Activated CD4-positive, alpha-beta memory T cell treated with anti-CD3 and anti-CD28 coated beads, Interleukin-2, amount 10 ng/mL, durations not matched to agents 7 days and 5 days (primary cell): ENCODE data around the gene ATRAID. TPM values are rescaled to one million over a fixed set of nuclear protein-coding genes. Genes with fewer than 3 reads are reported as not detected.
"Not testable (repeated sequence)": the region's sequence is repeated elsewhere in the genome, so short reads cannot be mapped to it uniquely, and the experiment has no call there.

ENCODE experiments used
- CTCF ChIA-PET: fragments of 350-600 bp; sonication (Branson Sonifier 250); formaldehyde crosslinking; loops from one replicate; lab custom pipeline; 2021; ENCODE audit warnings: antibody characterized with exemption, inconsistent platforms; lab: Charles Lee
- POLR2A ChIA-PET: fragments of 350-600 bp; sonication (Branson Sonifier 250); formaldehyde crosslinking; loops from one replicate; lab custom pipeline; 2021; ENCODE audit warnings: antibody characterized with exemption; lab: Charles Lee
- DNase-seq: peaks from one replicate; pipeline ENCODE4 v3.0.0-alpha.2; 2020
- H3K27ac Mint-ChIP-seq: one replicate; pipeline ENCODE4 v1.8.0; 2021; ENCODE audit warnings: mild to moderate bottlenecking, mixed read lengths
- H3K27me3 Mint-ChIP-seq: one replicate; pipeline ENCODE4 v1.8.0; 2021; ENCODE audit warnings: mixed read lengths
- H3K36me3 Mint-ChIP-seq: one replicate; pipeline ENCODE4 v1.8.0; 2021; ENCODE audit warnings: low read depth, mixed read lengths
- H3K4me1 Mint-ChIP-seq: one replicate; pipeline ENCODE4 v1.8.0; 2021; ENCODE audit warnings: mixed read lengths
- H3K4me3 Mint-ChIP-seq: one replicate; pipeline ENCODE4 v1.8.0; 2021; ENCODE audit warnings: mild to moderate bottlenecking, mixed read lengths
- H3K9me3 Mint-ChIP-seq: one replicate; pipeline ENCODE4 v1.8.0; 2021; ENCODE audit warnings: mixed read lengths
- total RNA-seq, 2 experiments: library from RNA; stranded (reverse); gene quantifications; one replicate each; pipeline ENCODE4 v1.2.3, GENCODE V29; 2021

Gene ATRAID
- 10 to 100 TPM; 94.9 to 97.8 TPM for total RNA-seq

- Mint-ChIP-seq H3K27me3 (no peaks in the 10 kb centered on the region), H3K9me3 (no peaks in the 10 kb centered on the region), H3K4me1 (peaks cover 50% of the 10 kb centered on the region), H3K4me3 (peak within 1 kb of the TSS; percentile 96), H3K36me3 (peaks cover 34% of the 10 kb centered on the region), H3K27ac (peak within 1 kb of the TSS; percentile 96)
- POLR2A ChIA-PET = interaction anchor here (0.7 to 3.2 kb wide), 15 partner anchors 8 to 452 kb away, joined by 3 to 17 read pairs (median 4); partner anchors contain the start of genes ABHD1, AGBL5, MPV17 and OST4
- CTCF ChIA-PET = interaction anchor here (1.3 to 2.3 kb wide), 3 partner anchors 68 to 125 kb away, joined by 3 to 7 read pairs (median 6); partner anchors contain the start of gene KHK
- DNase-seq = peak; percentile 92
These were observed at the start of gene ATRAID, which contains the start of gene SLC5A6 for GRCh38 chr2:27211943-27212625. TSS of gene ATRAID (plus strand) at chr2:27212041. CDS start at chr2:27212369, 328 bp downstream. TSS of gene SLC5A6 (minus strand) at chr2:27212268. CDS start at chr2:27207650, 4,618 bp downstream.

DNA sequence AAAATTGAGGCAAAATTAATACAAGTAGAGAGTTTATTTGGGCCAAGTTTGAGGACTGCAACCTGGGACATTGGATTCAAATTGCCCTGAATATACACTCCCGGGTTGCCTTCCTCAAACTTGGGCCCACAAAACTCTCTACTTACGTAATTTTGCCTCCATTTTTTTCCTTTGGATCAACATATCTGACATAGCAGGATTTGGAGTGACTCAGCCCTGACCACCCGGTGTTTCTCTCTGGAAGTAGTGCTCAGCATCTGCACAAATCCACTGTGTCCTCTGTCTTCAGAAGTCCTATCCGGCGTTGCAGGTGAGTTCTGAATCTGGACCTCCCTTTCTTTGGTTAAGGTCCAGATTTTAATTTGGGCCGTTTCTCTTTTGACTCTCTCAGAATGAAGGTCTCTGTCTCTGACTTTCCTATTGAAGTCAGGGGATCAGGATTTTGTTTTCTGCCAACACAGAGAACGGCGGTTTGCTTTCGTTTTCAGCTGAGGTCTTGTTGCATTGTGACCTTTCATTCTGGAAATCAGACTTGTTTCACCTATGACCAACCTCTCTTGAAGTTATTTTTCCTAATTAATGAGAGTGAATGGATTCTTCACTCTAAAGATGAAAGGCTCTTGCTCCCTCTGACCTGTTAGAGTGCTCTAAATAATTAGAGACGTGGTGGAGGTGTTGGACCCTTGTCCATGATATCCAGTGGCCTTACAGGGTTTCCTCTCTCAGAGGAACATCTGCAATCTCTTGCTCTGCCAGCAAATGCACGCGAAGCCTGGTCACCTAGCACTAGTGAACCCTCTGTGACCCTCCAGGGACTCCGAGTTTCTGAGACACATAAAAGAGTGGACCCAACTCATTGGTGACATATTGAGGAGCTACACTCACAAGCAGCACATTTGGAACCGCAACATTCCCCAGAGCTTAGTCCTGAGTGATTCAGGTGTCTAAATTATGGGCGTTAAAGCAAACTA is 49.4 kb upstream of the ATRAID start:
- Mint-ChIP-seq H3K4me3 (peak overlapping the region; percentile 27), H3K36me3 (no peaks in the 10 kb centered on the region), H3K27ac (no peak overlapping the region), H3K9me3 (no peaks in the 10 kb centered on the region), H3K4me1 (peaks cover 3% of the 10 kb centered on the region), H3K27me3 (peaks cover 5% of the 10 kb centered on the region)
- DNase-seq = no peak
- ChIA-PET POLR2A (interaction anchor here (0.6 kb wide), 1 partner anchor 59 kb away, joined by 3 read pairs; no protein-coding TSS in a partner anchor), CTCF (interaction anchor here (4.8 kb wide), 1 partner anchor 8 kb away, joined by 28 read pairs; no protein-coding TSS in a partner anchor)

DNA sequence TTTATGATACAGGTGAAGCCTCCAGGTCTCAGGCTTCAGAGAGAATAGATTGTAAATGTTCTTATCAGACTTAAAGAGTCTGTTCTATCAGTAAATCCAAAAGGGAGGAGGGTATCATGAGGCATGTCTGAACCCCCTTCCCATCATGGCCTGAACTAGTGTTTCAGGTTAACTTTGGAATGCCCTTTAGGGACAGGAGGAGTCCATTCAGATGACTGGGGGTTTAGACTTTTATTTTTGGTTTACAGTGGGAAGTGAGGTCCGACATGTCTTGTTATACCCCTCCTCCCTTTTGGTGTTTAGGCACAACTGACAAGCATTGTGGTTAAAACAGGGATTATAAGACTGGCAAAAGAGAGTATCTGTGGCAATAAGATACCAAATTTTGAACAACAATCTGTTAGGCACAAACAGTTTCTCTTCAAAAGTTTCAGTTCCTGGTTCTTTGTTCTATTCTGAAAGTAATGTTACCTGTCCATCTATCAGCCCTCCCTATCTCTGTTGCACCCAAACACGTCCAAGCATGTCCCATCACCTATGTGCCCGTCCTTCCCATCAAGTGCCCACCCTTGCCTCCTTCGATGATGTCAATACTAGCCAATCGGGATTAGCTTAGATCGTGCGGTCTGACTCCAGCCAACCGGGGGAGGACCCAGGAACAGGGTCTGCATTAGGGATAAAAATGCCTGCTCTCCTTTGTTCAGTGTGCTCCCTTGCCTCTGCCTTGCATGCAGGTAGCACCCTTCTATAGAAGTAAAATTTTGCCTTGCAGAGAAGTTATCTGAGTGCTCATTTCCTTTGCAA is 46.7 kb upstream of the ATRAID start:
- peaks cover 6% of the 10 kb centered on the region for H3K27me3 Mint-ChIP-seq

DNA sequence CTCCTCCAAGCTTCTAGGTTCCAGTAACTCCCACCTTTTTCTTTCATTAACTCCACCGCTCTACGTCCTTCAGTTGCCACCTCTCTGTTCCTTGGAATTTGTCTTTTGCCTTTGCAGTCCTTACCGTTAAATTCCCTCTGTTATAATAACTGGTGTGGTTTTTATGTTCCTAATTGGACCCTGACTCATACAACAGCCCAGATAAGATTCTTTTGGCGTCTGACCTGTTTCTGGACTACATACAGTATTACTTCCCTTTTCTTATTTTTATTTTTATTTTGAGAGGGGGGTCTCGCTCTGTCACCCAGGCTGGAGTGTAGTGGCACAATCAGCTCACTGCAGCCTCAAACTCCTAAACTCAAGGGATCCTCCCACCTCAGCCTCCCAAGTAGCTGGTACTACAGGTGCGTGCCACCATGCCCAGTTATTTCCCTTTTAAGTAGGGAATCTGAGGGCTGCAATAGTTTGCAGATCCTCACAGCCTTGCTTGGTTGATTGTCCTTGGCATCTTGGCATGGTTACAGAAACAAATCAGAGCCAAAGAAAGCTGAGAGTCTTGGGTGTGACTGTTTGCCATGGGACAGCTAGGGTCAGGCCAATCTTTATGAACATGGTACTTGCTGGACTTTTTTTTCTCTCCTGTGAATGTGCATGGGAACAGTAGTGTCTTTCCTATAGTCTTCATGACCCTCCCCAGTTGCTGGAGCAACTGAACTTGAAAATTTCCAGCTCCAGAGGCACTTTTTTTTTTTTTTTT is 41.1 kb upstream of the ATRAID start:
- no peak for DNase-seq
- CTCF ChIA-PET = interaction anchor here (1.0 to 3.2 kb wide), 13 partner anchors 11 to 259 kb away, joined by 3 to 28 read pairs (median 9); partner anchors contain the start of genes ABHD1 and PREB
- peaks cover 3% of the 10 kb centered on the region for H3K4me1 Mint-ChIP-seq
- H3K27me3 Mint-ChIP-seq = peaks cover 13% of the 10 kb centered on the region
- H3K27ac Mint-ChIP-seq = no peak overlapping the region
- no peak overlapping the region for H3K4me3 Mint-ChIP-seq
- no peaks in the 10 kb centered on the region for H3K36me3 Mint-ChIP-seq
- POLR2A ChIA-PET = no interaction called here
- no peaks in the 10 kb centered on the region for H3K9me3 Mint-ChIP-seq

More for the DNA sequence above, 46.7 kb upstream of the ATRAID start:
- no peaks in the 10 kb centered on the region for H3K9me3 Mint-ChIP-seq
- POLR2A ChIA-PET = no interaction called here
- CTCF ChIA-PET = interaction anchor here (1.1 to 1.5 kb wide), 2 partner anchors 69 to 138 kb away, joined by 3 to 5 read pairs; no protein-coding TSS in a partner anchor
- H3K36me3 Mint-ChIP-seq = no peaks in the 10 kb centered on the region
- no peak overlapping the region for H3K27ac Mint-ChIP-seq
- no peak for DNase-seq
- H3K4me1 Mint-ChIP-seq = peaks cover 5% of the 10 kb centered on the region
- no peak overlapping the region for H3K4me3 Mint-ChIP-seq

DNA sequence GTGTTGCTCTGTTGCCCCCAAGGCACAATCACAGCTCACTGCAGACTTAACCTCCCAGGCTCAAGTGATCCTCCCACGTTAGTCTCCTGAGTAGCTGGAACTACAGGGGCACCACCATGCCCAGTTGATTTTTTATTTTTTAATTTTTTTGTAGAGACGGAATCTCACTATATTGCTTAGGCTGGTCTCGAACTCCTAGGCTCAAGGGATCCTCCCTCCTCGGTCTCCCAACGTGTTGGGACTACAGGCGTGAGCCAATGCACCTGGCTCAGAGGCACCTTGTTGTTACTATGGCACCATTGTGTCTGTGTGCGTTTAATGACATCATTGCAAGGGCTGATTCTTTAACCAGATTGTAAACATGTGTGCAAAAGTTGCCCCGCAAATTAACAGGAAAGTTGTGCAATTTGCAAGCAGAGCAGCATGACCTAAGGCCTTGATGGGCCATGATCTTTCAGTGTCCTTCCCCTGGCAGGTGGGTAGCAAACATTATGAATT is 40.4 kb upstream of the ATRAID start:
- peaks cover 3% of the 10 kb centered on the region for H3K4me1 Mint-ChIP-seq
- peaks cover 14% of the 10 kb centered on the region for H3K27me3 Mint-ChIP-seq
- H3K36me3 Mint-ChIP-seq = no peaks in the 10 kb centered on the region
- no peak for DNase-seq
- no peaks in the 10 kb centered on the region for H3K9me3 Mint-ChIP-seq
- H3K27ac Mint-ChIP-seq = no peak overlapping the region
- no peak overlapping the region for H3K4me3 Mint-ChIP-seq
- ChIA-PET POLR2A (no interaction called here), CTCF (interaction anchor here (1.2 to 3.2 kb wide), 8 partner anchors 11 to 121 kb away, joined by 3 to 28 read pairs (median 9); partner anchors contain the start of gene ABHD1)

- POLR2A ChIA-PET = no interaction called here
- no peak for DNase-seq
- Mint-ChIP-seq H3K9me3 (no peaks in the 10 kb centered on the region), H3K27me3 (peaks cover 30% of the 10 kb centered on the region), H3K4me1 (peaks cover 3% of the 10 kb centered on the region), H3K27ac (no peak overlapping the region), H3K36me3 (no peaks in the 10 kb centered on the region), H3K4me3 (no peak overlapping the region)
- CTCF ChIA-PET = interaction anchor here (1.1 to 1.5 kb wide), 2 partner anchors 8 to 17 kb away, joined by 3 read pairs; no protein-coding TSS in a partner anchor
These were observed 37.2 kb upstream of the ATRAID start for GRCh38 chr2:27174638-27175037.

DNA sequence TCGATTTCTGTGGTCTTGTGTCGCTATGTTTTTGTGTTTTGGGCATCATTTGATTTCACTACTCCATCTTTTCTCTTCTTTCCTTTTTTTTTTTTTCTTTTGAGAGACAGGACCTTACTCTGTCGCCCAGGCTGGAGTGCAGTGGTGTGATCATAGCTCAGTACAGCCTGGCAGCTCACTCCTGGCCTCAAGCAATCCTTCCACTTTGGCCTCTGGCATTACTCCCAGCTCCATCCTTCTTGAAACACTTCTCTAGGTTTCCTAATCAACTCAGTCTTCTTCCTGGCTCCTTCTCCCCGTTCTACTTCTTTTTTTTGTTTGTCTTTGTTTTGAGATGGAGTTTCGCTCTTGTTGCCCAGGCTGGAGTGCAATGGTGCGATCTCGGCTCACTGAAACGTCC is 36.5 kb upstream of the ATRAID start:
- Mint-ChIP-seq H3K4me1 (peaks cover 1% of the 10 kb centered on the region), H3K9me3 (no peaks in the 10 kb centered on the region), H3K27ac (no peak overlapping the region), H3K27me3 (peaks cover 30% of the 10 kb centered on the region), H3K36me3 (no peaks in the 10 kb centered on the region), H3K4me3 (no peak overlapping the region)
- ChIA-PET POLR2A (no interaction called here), CTCF (interaction anchor here (0.8 to 1.5 kb wide), 3 partner anchors 9 to 104 kb away, joined by 3 read pairs; no protein-coding TSS in a partner anchor)
- DNase-seq = no peak

DNA sequence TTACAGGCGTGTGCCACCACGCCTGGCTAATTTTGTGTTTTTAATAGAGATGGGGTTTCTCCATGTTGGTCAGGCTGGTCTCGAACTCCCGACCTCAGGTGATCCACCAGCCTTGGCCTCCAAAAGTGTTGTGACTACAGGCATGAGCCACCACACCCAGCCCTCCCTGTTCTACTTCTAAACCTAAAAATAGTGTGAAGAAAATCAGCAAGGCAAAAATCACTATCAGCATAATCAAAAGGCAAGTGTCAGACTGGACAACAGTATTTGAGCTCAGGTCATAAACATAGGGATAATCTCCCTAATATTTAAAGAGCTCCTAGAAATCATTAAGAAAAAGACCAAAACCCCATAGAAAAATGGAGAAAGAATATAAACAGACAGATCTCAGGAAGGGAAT is 36.1 kb upstream of the ATRAID start:
- H3K27ac Mint-ChIP-seq, H3K4me1 Mint-ChIP-seq, DNase-seq, POLR2A ChIA-PET, H3K4me3 Mint-ChIP-seq, H3K36me3 Mint-ChIP-seq, H3K9me3 Mint-ChIP-seq: not testable (repeated sequence)
- CTCF ChIA-PET = interaction anchor here (0.5 to 1.5 kb wide), 3 partner anchors 12 to 103 kb away, joined by 3 read pairs; no protein-coding TSS in a partner anchor
- H3K27me3 Mint-ChIP-seq = peaks cover 31% of the 10 kb centered on the region

- POLR2A ChIA-PET = interaction anchor here (0.9 kb wide), 1 partner anchor 102 kb away, joined by 3 read pairs; no protein-coding TSS in a partner anchor
- Mint-ChIP-seq H3K36me3 (no peaks in the 10 kb centered on the region), H3K9me3 (no peaks in the 10 kb centered on the region), H3K4me3 (no peak overlapping the region), H3K27me3 (peaks cover 36% of the 10 kb centered on the region), H3K27ac (no peak overlapping the region), H3K4me1 (no peaks in the 10 kb centered on the region)
- no peak for DNase-seq
- CTCF ChIA-PET = interaction anchor here (0.8 kb wide), 1 partner anchor 14 kb away, joined by 3 read pairs; no protein-coding TSS in a partner anchor
These were observed 34.1 kb upstream of the ATRAID start for GRCh38 chr2:27177441-27178351.

- no peak overlapping the region for H3K27ac Mint-ChIP-seq
- ChIA-PET CTCF (interaction anchor here (0.8 to 1.4 kb wide), 3 partner anchors 9 to 45 kb away, joined by 3 to 4 read pairs (median 3); partner anchors contain the start of gene PREB), POLR2A (interaction anchor here (0.9 kb wide), 1 partner anchor 101 kb away, joined by 3 read pairs; no protein-coding TSS in a partner anchor)
- no peaks in the 10 kb centered on the region for H3K9me3 Mint-ChIP-seq
- no peak for DNase-seq
- H3K27me3 Mint-ChIP-seq = peaks cover 36% of the 10 kb centered on the region
- no peaks in the 10 kb centered on the region for H3K36me3 Mint-ChIP-seq
- no peak overlapping the region for H3K4me3 Mint-ChIP-seq
- H3K4me1 Mint-ChIP-seq = no peaks in the 10 kb centered on the region
These were observed 33.4 kb upstream of the ATRAID start for GRCh38 chr2:27178469-27178868.
